GM12873 (cell line): ENCODE data around the gene CPN2.

Experiments used
- TF ChIP-seq, protein P1 (sequence below): IDR thresholded peaks from 2 replicates; pipeline ENCODE4 v1.5.1; 2012; ENCODE audit warnings: low read depth, mild to moderate bottlenecking, moderate library complexity, low read length, control low read depth; ENCODE audit not compliant: insufficient read depth; ENCODE audit errors: missing control alignments

Gene CPN2

DNA sequence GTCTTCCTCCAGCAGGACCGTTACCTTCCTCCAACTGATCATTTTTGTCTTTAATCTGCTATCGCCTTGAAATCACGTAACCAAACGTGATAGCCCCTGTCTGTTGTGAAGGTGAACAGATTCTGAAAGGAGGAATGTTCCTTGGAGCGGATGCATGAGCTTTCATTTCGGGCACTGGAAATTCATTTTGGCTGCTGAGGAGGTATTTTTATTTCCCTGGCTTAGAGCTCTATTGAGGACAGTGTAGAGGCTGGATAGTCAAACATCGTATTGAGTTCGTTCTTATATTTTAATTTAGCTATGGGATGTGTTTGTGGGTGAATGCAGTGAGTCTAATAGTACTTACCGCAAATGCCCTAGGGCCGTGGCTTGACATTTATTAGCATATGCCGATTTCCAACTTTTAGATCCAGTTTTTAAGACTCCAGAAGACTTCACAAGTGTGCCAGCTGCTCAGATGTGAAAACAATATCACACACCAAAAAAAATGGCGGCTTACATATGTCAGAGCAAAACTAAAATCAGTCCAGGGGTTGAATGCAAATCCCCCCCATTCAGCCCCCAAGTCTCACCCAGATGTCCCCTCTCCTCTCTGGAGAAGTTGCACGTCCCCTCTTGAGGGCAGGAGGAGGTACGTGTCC, 22.1 kb downstream of the CPN2 start:
- TF ChIP-seq, protein P1, sequence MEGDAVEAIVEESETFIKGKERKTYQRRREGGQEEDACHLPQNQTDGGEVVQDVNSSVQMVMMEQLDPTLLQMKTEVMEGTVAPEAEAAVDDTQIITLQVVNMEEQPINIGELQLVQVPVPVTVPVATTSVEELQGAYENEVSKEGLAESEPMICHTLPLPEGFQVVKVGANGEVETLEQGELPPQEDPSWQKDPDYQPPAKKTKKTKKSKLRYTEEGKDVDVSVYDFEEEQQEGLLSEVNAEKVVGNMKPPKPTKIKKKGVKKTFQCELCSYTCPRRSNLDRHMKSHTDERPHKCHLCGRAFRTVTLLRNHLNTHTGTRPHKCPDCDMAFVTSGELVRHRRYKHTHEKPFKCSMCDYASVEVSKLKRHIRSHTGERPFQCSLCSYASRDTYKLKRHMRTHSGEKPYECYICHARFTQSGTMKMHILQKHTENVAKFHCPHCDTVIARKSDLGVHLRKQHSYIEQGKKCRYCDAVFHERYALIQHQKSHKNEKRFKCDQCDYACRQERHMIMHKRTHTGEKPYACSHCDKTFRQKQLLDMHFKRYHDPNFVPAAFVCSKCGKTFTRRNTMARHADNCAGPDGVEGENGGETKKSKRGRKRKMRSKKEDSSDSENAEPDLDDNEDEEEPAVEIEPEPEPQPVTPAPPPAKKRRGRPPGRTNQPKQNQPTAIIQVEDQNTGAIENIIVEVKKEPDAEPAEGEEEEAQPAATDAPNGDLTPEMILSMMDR, result no peak

DNA sequence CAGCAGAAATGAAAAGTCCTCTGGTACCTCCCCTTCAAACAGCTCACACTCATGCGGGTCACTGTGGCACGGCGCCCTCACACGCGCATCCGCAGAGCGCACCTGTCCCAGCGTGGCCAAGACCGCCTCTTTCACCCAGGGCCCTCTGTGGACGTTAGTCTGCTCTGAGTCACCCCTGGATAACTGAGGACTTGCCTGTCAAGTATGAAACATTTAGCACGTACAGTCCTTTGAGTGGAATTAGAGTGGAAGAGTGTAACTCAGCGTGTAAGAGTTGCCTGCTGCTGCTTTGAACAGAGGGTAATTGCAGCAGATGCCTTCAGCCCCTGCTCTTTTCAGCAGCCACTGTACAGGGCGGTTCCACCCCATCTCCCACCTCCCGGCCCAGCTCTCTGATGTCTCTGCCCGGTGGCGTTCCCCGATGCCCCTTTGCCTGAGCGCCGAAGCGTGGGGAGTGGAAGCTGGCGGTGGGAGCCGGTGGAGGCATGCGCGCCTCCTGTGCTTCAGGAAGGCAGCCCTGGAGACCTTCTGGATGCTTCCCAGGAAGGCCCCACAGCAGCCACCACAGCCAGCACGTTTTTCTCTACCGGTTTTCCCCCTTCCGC, 23.0 kb downstream of the CPN2 start:
- TF ChIP-seq, protein P1, result no peak

DNA sequence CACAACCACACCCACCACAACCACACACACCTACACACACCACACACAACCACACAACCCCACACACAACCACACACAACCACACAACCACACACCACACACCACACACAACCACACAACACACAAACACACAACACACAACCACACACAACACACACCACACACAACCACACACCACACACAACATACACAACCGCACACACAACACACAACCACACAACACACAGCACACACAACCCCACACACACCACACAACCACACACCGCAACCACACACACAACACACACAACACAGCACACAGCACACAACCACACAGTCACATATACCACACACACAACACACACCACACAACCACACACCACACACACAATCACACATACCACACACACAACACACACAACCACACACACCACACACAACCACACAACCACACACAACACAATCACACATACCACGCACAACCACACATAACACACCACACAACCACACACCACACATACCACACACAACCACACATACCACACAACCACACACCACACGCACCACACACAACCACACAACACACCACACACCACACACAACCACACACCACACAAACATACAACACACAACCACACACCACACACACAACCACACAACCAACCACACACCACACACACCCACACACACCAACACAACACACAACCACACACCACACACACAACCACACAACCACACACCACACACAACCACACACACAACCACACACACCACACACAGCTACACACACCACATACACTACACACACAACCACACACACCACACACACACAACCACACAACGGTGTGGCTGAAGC, 23.7 kb downstream of the CPN2 start:
- TF ChIP-seq, protein P1, result no peak

DNA sequence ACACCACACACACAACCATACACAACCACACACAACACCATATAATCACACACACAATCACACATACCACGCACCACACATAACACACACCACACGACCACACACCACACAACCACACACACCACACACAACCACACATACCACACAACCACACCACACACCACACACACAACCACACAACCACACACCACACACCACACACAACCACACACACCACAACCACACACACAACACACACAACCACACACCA, 24.2 kb downstream of the CPN2 start:
- TF ChIP-seq, protein P1, result no peak

DNA sequence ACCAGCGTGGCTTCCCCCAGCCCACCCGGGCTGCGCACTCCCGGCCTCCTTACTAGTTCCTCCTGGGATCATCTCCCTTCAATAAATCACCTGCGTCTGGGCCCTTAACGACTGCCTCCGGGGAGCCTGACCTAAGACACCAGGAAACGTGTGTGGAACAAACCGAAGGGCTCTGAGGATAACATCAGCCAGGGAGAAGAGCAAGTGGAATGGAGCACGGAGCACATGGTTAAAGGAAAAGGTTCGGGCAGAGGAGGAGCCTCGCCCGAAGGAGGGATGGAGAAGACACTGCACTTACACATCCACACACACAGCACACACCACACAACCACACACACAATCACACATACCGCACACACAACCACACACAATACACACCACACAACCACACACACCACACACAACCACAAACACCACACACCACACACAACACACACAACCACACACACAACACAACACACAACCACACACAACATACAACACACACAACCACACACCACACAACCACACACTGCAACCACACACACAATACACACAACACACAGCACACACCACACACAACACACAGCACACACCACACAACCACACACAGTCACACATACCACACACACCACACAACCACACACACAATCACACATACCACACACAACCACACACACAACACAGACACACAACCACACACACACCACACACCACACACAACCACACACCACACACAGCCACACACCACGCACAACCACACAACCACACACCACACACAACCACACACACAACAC, 24.7 kb downstream of the CPN2 start:
- TF ChIP-seq, protein P1, result no peak

DNA sequence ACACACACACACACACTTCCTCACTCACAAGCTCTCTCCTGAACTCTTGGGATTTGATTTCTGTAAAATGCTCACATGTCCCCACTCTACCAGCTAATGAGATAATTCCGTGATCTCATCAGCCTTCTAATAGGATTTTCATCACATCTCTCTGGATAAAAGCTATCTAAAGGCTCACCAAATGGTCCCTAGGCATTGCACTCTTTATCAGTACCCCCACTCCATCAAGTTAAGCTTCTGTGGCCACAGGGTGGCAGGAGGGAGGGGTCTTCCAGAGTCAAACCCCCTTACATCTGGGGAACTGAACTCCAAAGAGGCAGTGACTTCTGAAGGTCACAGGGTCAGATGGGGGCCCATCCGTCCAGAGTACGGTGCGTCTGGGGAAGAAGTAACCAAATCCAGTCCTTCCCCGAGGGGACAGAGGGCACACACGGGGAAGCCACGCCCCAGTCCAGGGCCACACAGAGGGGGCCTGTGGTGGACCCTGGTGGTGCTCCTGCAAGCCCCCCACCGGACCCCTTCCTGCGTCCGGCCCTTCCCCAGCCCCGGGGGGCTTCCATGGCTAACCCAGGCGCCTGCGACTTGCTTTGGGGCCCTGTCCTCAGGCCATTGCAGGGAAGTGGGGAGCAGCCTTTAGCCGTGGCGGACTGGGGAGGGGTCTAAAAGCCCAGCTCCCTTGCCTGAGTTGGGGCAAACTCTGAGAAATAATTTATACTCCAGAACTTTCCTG, 25.5 kb downstream of the CPN2 start:
- TF ChIP-seq, protein P1, result no peak
